ENCODE data around the gene ADAMTSL2. TPM values are rescaled to one million over a fixed set of nuclear protein-coding genes. Genes with fewer than 3 reads are reported as not detected.

Gene ADAMTSL2
- total RNA-seq, 4 donors from 2014 or later = 0.34 to 0.75 (median 0.57) TPM

DNA sequence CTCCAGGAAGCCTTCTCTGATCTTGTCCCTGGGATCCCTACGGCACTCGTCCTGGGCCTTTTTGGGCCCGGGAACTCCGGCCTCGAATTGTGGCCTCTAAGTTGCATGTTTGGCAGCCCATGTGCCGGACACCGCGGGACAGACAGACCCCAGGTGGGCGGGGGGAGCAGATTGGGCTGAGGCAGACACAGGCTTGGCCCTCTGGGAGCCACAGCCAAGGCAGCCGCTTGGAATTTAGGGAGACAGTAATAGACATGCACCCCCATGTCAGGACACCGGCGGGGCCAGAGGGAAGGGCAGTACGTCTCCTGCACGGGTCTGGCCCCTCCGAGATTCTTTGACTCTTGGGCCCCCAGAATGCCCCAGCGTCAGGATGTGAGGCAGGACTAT lies 36.2 kb downstream of the ADAMTSL2 start:
- TF ChIP-seq, protein P1, sequence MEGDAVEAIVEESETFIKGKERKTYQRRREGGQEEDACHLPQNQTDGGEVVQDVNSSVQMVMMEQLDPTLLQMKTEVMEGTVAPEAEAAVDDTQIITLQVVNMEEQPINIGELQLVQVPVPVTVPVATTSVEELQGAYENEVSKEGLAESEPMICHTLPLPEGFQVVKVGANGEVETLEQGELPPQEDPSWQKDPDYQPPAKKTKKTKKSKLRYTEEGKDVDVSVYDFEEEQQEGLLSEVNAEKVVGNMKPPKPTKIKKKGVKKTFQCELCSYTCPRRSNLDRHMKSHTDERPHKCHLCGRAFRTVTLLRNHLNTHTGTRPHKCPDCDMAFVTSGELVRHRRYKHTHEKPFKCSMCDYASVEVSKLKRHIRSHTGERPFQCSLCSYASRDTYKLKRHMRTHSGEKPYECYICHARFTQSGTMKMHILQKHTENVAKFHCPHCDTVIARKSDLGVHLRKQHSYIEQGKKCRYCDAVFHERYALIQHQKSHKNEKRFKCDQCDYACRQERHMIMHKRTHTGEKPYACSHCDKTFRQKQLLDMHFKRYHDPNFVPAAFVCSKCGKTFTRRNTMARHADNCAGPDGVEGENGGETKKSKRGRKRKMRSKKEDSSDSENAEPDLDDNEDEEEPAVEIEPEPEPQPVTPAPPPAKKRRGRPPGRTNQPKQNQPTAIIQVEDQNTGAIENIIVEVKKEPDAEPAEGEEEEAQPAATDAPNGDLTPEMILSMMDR (IDR thresholded peaks at IDR 0.05; ENCODE audit: low read depth) = no peak

DNA sequence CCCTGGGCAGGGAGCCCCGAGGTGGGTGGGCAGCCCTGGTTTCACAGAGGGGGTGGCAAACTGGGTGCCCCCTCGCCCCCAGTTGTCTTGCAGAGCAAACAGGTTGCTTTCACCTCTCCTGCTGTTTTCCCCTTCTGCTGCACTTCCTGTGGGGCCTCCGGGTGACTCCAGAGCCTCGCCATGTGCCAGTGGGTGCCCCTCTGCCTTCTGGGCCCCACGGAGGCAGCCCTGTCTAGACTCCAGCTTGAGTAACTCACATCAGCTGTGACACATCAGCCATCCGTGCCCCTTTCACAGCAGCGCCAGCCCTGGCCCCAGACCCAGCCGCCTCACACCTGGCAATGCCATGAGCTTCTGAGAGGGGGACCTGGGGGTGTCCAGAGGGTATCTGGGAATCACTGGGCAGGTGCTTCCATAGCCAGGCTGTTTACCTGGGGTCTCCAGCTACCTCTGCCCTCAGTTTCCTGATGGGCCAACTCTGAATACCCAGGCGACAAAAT lies 36.9 kb downstream of the ADAMTSL2 start:
- TF ChIP-seq, protein P1 (IDR thresholded peaks at IDR 0.05; ENCODE audit: low read depth) = no peak

DNA sequence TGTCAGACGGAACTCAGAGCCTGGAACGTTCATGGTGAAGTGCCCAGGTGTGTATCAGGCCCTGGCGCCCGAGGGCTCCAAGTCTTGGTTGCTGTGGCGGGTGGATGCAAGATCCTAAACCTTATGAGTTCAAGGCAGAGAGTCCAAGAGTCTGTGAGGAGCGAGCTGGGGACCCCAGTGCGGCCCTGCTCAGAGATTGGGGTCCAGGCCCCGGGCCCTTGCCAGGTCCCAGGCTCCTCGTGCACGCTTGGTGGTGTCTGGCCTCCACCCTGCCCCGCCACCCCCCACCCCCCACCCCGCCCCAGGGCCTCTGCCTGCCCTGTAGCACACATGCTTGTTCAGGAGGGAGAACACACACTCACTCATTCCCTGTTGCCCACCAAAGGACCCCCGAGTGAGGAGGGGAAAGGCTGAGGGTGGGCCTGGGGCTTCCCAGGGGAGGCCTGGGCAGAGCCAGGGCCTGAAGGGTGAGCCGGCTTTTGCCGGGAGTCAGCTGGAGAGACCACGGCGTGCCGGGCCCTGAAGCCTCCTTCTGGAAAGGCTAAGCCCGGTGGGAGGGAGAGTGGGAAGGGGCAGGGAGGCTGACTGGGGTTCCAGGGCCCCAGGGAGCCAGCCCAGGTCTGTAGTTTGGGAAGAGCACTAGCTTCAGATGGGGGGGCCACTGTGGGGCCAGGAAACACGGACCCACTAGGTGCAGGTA lies 37.5 kb downstream of the ADAMTSL2 start:
- TF ChIP-seq, protein P1 (IDR thresholded peaks at IDR 0.05; ENCODE audit: low read depth) = no peak

DNA sequence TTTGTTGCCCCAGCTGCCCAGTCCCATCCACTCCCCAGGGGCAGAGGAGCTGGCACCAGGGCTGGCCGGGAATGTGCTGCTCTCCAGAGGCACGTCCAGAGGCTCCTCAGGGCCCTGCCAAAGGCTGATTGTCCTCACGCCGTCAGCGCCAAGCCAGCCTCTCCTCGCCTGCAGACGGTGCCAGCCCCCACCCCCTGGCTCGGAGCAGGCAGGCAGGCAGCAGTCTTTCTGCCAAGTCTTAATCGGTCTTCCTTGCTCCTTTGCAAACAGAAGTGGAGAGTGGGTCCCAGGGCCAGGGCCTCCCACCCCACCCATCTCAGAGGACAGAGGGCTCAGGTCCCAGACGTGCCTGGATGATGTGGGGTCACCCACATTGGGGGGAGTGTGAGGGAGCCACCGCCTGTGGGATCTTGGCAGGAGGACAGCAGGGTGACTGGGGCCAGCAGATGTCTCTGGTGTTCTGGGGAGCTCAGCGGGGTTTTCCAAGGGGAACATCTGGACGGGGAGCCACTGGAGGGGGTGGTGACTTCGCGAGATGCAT lies 38.4 kb downstream of the ADAMTSL2 start:
- TF ChIP-seq, protein P1 (IDR thresholded peaks at IDR 0.05; ENCODE audit: low read depth) = no peak

DNA sequence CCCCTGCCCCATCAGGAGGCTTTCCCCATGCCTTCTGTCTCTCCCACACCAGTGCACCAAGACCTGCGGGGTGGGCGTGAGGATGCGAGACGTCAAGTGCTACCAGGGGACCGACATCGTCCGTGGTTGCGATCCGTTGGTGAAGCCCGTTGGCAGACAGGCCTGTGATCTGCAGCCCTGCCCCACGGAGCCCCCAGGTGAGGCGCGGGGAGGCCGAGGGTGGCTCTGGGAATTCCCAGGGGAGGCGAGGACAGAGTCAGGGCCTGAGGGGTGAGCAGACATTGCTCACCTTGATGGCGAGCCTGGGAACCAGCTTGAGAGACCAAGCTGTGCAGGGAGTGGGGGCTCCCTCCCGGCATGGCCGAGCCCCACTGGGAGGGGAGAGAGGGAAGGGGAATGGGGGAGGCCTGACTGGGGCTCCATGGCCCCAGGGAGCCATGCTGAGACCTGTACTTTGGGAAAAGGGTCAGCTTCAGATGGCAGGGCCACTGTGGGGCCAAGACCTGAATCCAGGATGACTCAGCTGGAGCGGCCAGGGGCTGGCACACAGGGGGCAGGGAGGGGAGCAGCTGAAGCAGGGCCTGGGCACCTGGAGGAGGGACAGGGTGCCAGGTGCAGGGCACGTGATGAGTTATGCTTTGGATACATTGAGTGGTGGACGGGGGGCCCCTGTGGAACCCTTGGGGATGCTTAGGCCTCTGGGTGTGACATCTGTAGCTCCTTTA lies 39.4 kb downstream of the ADAMTSL2 start:
- TF ChIP-seq, protein P1 (IDR thresholded peaks at IDR 0.05; ENCODE audit: low read depth) = no peak

DNA sequence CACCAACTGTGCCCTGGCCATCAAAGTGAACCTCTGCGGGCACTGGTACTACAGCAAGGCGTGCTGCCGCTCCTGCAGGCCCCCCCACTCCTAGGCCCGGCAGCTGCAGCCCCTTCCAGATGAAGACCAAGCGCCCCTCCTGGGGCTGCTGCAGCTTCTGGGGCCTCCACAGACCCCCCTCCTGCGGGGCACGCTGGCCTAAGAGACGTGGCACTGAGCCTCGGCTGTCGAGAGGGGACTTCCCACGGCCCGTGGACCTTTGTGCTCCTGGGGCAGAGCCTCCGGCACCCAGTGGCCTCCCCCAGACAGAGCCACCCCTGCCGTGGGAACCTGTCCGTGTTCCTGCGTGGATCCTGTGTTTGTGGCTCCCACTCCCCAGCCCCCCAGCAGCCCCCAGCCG lies 40.3 kb downstream of the ADAMTSL2 start:
- TF ChIP-seq, protein P1 (IDR thresholded peaks at IDR 0.05; ENCODE audit: low read depth) = no peak

All from subcutaneous adipose tissue (tissue), 4 donors.